ENCODE measurements around the gene SCFD2.
"Not testable (repeated sequence)": the region's sequence is repeated elsewhere in the genome, so short reads cannot be mapped to it uniquely, and the experiment has no call there.

SCFD2 gene

GRCh38 chr4:53267026-53267425, 98.8 kb downstream of the SCFD2 start:
- no peak for DNase-seq (ENCODE audit: extremely low read depth in 1 of 2, low read depth in 1 of 2)

- not testable (repeated sequence) for DNase-seq (ENCODE audit: extremely low read depth in 1 of 2, low read depth in 1 of 2)
Observed at GRCh38 chr4:53255986-53256385, 109.9 kb downstream of the SCFD2 start.

GRCh38 chr4:53240573-53240972, 125.3 kb downstream of the SCFD2 start:
- DNase-seq (ENCODE audit: extremely low read depth in 1 of 2, low read depth in 1 of 2) = no peak

GRCh38 chr4:53238352-53238751, 127.5 kb downstream of the SCFD2 start:
- not testable (repeated sequence) for DNase-seq (ENCODE audit: extremely low read depth in 1 of 2, low read depth in 1 of 2)

GRCh38 chr4:53237811-53238210, 128.1 kb downstream of the SCFD2 start:
- DNase-seq (ENCODE audit: extremely low read depth in 1 of 2, low read depth in 1 of 2) = not testable (repeated sequence)

GRCh38 chr4:53236624-53237023, 129.2 kb downstream of the SCFD2 start:
- not testable (repeated sequence) for DNase-seq (ENCODE audit: extremely low read depth in 1 of 2, low read depth in 1 of 2)

GRCh38 chr4:53235547-53235946, 130.3 kb downstream of the SCFD2 start:
- no peak for DNase-seq (ENCODE audit: extremely low read depth in 1 of 2, low read depth in 1 of 2)

- DNase-seq (ENCODE audit: extremely low read depth in 1 of 2, low read depth in 1 of 2) = no peak
Observed at GRCh38 chr4:53234669-53235068, 131.2 kb downstream of the SCFD2 start.

- DNase-seq (ENCODE audit: extremely low read depth in 1 of 2, low read depth in 1 of 2) = no peak
Observed at GRCh38 chr4:53234111-53234510, 131.8 kb downstream of the SCFD2 start.

GRCh38 chr4:53233114-53233795, 132.6 kb downstream of the SCFD2 start:
- DNase-seq (ENCODE audit: extremely low read depth in 1 of 2, low read depth in 1 of 2) = no peak

GRCh38 chr4:53232371-53232770, 133.5 kb downstream of the SCFD2 start:
- DNase-seq (ENCODE audit: extremely low read depth in 1 of 2, low read depth in 1 of 2) = no peak

GRCh38 chr4:53228036-53228435, 137.8 kb downstream of the SCFD2 start:
- DNase-seq (ENCODE audit: extremely low read depth in 1 of 2, low read depth in 1 of 2) = no peak

- DNase-seq (ENCODE audit: extremely low read depth in 1 of 2, low read depth in 1 of 2) = no peak
Observed at GRCh38 chr4:53227451-53227850, 138.4 kb downstream of the SCFD2 start.

GRCh38 chr4:53221832-53222480, 143.9 kb downstream of the SCFD2 start:
- no peak for DNase-seq (ENCODE audit: extremely low read depth in 1 of 2, low read depth in 1 of 2)

- DNase-seq (ENCODE audit: extremely low read depth in 1 of 2, low read depth in 1 of 2) = not testable (repeated sequence)
Observed at GRCh38 chr4:53219148-53219547, 146.7 kb downstream of the SCFD2 start.

GRCh38 chr4:53208753-53209152, 157.1 kb downstream of the SCFD2 start:
- DNase-seq (ENCODE audit: extremely low read depth in 1 of 2, low read depth in 1 of 2) = no peak

- no peak for DNase-seq (ENCODE audit: extremely low read depth in 1 of 2, low read depth in 1 of 2)
Observed at GRCh38 chr4:53205970-53206369, 159.9 kb downstream of the SCFD2 start.

- no peak for DNase-seq (ENCODE audit: extremely low read depth in 1 of 2, low read depth in 1 of 2)
Observed at GRCh38 chr4:53199356-53199755, 166.5 kb downstream of the SCFD2 start.

- DNase-seq (ENCODE audit: extremely low read depth in 1 of 2, low read depth in 1 of 2) = no peak
Observed at GRCh38 chr4:53197772-53198142, 168.1 kb downstream of the SCFD2 start.

- no peak for DNase-seq (ENCODE audit: extremely low read depth in 1 of 2, low read depth in 1 of 2)
Observed at GRCh38 chr4:53196882-53197771, 168.7 kb downstream of the SCFD2 start.

- no peak for DNase-seq (ENCODE audit: extremely low read depth in 1 of 2, low read depth in 1 of 2)
Observed at GRCh38 chr4:53195815-53196661, 169.8 kb downstream of the SCFD2 start.
